ENCODE measurements around the gene CAGE1.

GRCh38 chr6:7391151-7391550 is 1.6 kb upstream of the CAGE1 start:
- TF ChIP-seq TAF1 (IDR thresholded peaks at IDR 0.05; ENCODE audit: low read depth, low read length) (no peak), POLR2A (IDR thresholded peaks at IDR 0.05; ENCODE audit: low read depth, low read length) (no peak), POLR2AphosphoS5 (IDR thresholded peaks at IDR 0.05; ENCODE audit: low read depth, low read length) (no peak)
